B cell (primary cell): ENCODE measurements around the gene PRL. TPM values are rescaled to one million over a fixed set of nuclear protein-coding genes. Genes with fewer than 3 reads are reported as not detected.

Source experiments
- ATAC-seq: fragments of 200-7000 bp; cut with Tn5 transposase; one replicate; pipeline ENCODE4 v1.10.0; 2021; ENCODE audit warnings: low read depth, mild to moderate bottlenecking, moderate number of reproducible peaks, moderate library complexity
- CTCF ChIA-PET: fragments of 350-600 bp; sonication (Branson Sonifier 250); formaldehyde crosslinking; loops from one replicate; lab custom pipeline; 2021; ENCODE audit warnings: antibody characterized with exemption, inconsistent platforms; lab: Charles Lee
- POLR2A ChIA-PET: fragments of 350-600 bp; sonication (Branson Sonifier 250); formaldehyde crosslinking; loops from one replicate; lab custom pipeline; 2021; ENCODE audit warnings: antibody characterized with exemption; lab: Charles Lee
- DNase-seq: peaks from one replicate; pipeline ENCODE4 v3.0.0; 2013
- H2AFZ ChIP-seq: 2 replicates; pipeline ENCODE4 v1.6.1; 2012; ENCODE audit warnings: mild to moderate bottlenecking, low read depth, low read length; ENCODE audit not compliant: insufficient read depth, poor library complexity, severe bottlenecking
- H3K27ac ChIP-seq, 2 donors: 1 replicate in 1 of 2; 2 replicates in 1 of 2; pipeline ENCODE4 v1.5.1; 2012 to 2013; ENCODE audit warnings: low read length in 2 of 2, mild to moderate bottlenecking in 2 of 2, moderate library complexity in 1 of 2
- H3K27me3 ChIP-seq, 4 experiments: fragments of 200-600 bp in 1 of 4; sonication (generic) in 1 of 4; replicated peaks in 1 of 4; 1 replicate in 2 of 4; 2 replicates in 2 of 4; pipeline versions ENCODE4 v1.6.1 to v1.7.0; 2013 to 2016; ENCODE audit warnings: low read length in 3 of 4, mild to moderate bottlenecking in 2 of 4, mixed read lengths in 1 of 4, moderate library complexity in 1 of 4; ENCODE audit not compliant: insufficient read depth in 4 of 4, control insufficient read depth in 3 of 4; ENCODE audit errors: control extremely low read depth in 1 of 4
- H3K36me3 ChIP-seq, 2 experiments: replicated peaks in 1 of 2; 1 replicate in 1 of 2; 2 replicates in 1 of 2; pipeline versions ENCODE4 v1.6.1 to v1.7.1; 2013; ENCODE audit warnings: low read length in 1 of 2; ENCODE audit not compliant: insufficient read depth in 2 of 2, control insufficient read depth in 1 of 2; ENCODE audit errors: control extremely low read depth in 1 of 2, extremely low read depth in 1 of 2
- H3K4me1 ChIP-seq, 2 donors: fragments of 200-600 bp in 1 of 2; sonication (generic) in 1 of 2; 1 replicate in 1 of 2; 2 replicates in 1 of 2; pipeline versions ENCODE4 v1.5.1 to v1.6.1; 2013 to 2017; ENCODE audit warnings: low read length in 2 of 2; ENCODE audit not compliant: control insufficient read depth in 2 of 2, insufficient read depth in 2 of 2
- H3K4me2 ChIP-seq: replicated peaks from 2 replicates; pipeline ENCODE3; 2012; ENCODE audit warnings: mild to moderate bottlenecking, low read depth, low read length; ENCODE audit not compliant: poor library complexity, severe bottlenecking
- H3K4me3 ChIP-seq, 5 experiments: fragments of 200-600 bp in 1 of 5; sonication (generic) in 1 of 5; 1 replicate in 3 of 5; 2 replicates in 2 of 5; pipeline versions ENCODE4 v1.5.1 to v1.7.0; 2011 to 2016; ENCODE audit warnings: low read length in 4 of 5, mild to moderate bottlenecking in 4 of 5, low read depth in 2 of 5, control low read depth in 1 of 5, moderate library complexity in 1 of 5; ENCODE audit not compliant: insufficient read depth in 1 of 5; ENCODE audit errors: control extremely low read depth in 1 of 5, extremely low read depth in 1 of 5
- H3K79me2 ChIP-seq: fragments of 200-600 bp; sonication (generic); one replicate; pipeline ENCODE4 v1.6.0; 2016; ENCODE audit warnings: low read length; ENCODE audit not compliant: control insufficient read depth, insufficient read depth
- H3K9ac ChIP-seq: fragments of 200-600 bp; sonication (generic); 2 replicates; pipeline ENCODE4 v1.6.1; 2017; ENCODE audit warnings: mild to moderate bottlenecking, low read length, moderate library complexity
- H3K9me3 ChIP-seq, 3 donors: one replicate each; pipeline versions ENCODE4 v1.6.1 to v1.7.1; 2013; ENCODE audit warnings: low read length in 2 of 3; ENCODE audit not compliant: control insufficient read depth in 2 of 3, insufficient read depth in 1 of 3; ENCODE audit errors: control extremely low read depth in 1 of 3
- H4K20me1 ChIP-seq: 2 replicates; pipeline ENCODE4 v1.6.0; 2012; ENCODE audit warnings: mild to moderate bottlenecking, low read length; ENCODE audit not compliant: insufficient read depth, control insufficient read depth, poor library complexity, severe bottlenecking
- H3K27ac Mint-ChIP-seq: one replicate; pipeline ENCODE4 v1.8.0; 2021; ENCODE audit warnings: mixed read lengths
- H3K27me3 Mint-ChIP-seq: one replicate; pipeline ENCODE4 v1.8.0; 2021; ENCODE audit warnings: mixed read lengths
- H3K4me1 Mint-ChIP-seq: one replicate; pipeline ENCODE4 v1.8.0; 2021; ENCODE audit warnings: mixed read lengths
- H3K4me3 Mint-ChIP-seq: one replicate; pipeline ENCODE4 v1.8.0; 2021; ENCODE audit warnings: mixed read lengths
- H3K9me3 Mint-ChIP-seq: one replicate; pipeline ENCODE4 v1.8.0; 2022; ENCODE audit warnings: mixed read lengths; ENCODE audit not compliant: insufficient read depth
- EZH2 ChIP-seq: IDR thresholded peaks from 2 replicates; pipeline ENCODE4 v1.6.1; 2012; ENCODE audit warnings: borderline replicate concordance, low read depth, mild to moderate bottlenecking, moderate library complexity, low read length; ENCODE audit not compliant: insufficient read depth, poor library complexity, severe bottlenecking
- WGBS: methylation state at CpG from one replicate; pipeline ENCODE4 v1.1.5; 2013; ENCODE audit warnings: missing lambda C conversion rate; ENCODE audit not compliant: insufficient coverage; 5-methylcytosine and 5-hydroxymethylcytosine counted together
- intact Hi-C: fragments of 100-400 bp; cut with micrococcal nuclease; formaldehyde crosslinking; loops from one replicate; pipeline ENCODE4 v1.10.0; 2022
- polyA plus RNA-seq: library from polyadenylated mRNA; depleted of rRNA; stranded (reverse); fragments of >200 nt; gene quantifications from 2 replicates; pipeline ENCODE4 v1.2.3, GENCODE V29; 2012
- total RNA-seq, 2 donors: library from RNA; stranded (reverse); fragments of 120-200 nt in 1 of 2; gene quantifications; 1 replicate in 1 of 2; 2 replicates in 1 of 2; pipeline versions ENCODE4 v1.2.3 to v1.2.4, GENCODE V29; 2013 to 2022
- TF ChIP-seq, protein P1 (sequence below): fragments of 200-600 bp; IDR thresholded peaks from one replicate; pipeline ENCODE4 v1.8.0; 2022; ENCODE audit warnings: antibody characterized with exemption, mild to moderate bottlenecking

Gene PRL
- total and polyA plus RNA-seq, 2 donors (not counting 1 experiment from before 2014, with no cell fraction given): not detected

DNA sequence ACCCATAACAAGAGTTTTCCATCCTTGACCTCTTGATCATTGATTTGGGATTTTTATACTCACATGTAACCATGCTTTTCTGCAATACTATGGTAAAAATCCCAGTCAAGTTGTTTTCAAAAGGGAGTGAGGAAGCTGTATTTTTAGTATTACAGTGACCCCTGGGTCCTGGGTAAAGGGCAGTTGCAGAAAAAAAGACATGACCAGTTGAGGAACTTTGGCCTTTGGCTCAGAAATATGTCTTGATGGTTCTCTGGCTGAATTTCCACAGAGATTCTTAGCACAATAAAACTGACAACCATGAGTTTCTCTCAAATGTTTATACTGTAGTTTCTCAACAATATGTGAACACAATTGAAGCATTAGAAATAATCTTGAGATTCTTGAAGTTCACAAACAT, 28.6 kb upstream of the PRL start:
- Mint-ChIP-seq H3K27me3 (no peaks in the 10 kb centered on the region), H3K9me3 (no peaks in the 10 kb centered on the region), H3K27ac (no peak overlapping the region), H3K4me3 (no peak overlapping the region), H3K4me1 (no peaks in the 10 kb centered on the region)
- no peak overlapping the region for H3K4me3 ChIP-seq
- H3K9me3 ChIP-seq: peaks cover 0 to 5% (median 0%) of the 10 kb centered on the region in 3 donors
- ChIA-PET CTCF (no interaction called here), POLR2A (no interaction called here)
- H3K4me1 ChIP-seq: no peaks in the 10 kb centered on the region
- no peaks in the 10 kb centered on the region for H3K79me2 ChIP-seq
- H3K27ac ChIP-seq: no peak overlapping the region
- no peak overlapping the region for H3K4me2 ChIP-seq
- no peaks in the 10 kb centered on the region for H4K20me1 ChIP-seq
- no peak overlapping the region for H2AFZ ChIP-seq
- no peak for TF ChIP-seq EZH2
- TF ChIP-seq, protein P1, sequence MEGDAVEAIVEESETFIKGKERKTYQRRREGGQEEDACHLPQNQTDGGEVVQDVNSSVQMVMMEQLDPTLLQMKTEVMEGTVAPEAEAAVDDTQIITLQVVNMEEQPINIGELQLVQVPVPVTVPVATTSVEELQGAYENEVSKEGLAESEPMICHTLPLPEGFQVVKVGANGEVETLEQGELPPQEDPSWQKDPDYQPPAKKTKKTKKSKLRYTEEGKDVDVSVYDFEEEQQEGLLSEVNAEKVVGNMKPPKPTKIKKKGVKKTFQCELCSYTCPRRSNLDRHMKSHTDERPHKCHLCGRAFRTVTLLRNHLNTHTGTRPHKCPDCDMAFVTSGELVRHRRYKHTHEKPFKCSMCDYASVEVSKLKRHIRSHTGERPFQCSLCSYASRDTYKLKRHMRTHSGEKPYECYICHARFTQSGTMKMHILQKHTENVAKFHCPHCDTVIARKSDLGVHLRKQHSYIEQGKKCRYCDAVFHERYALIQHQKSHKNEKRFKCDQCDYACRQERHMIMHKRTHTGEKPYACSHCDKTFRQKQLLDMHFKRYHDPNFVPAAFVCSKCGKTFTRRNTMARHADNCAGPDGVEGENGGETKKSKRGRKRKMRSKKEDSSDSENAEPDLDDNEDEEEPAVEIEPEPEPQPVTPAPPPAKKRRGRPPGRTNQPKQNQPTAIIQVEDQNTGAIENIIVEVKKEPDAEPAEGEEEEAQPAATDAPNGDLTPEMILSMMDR: no peak
- no peak for ATAC-seq
- DNase-seq: no peak
- no peaks in the 10 kb centered on the region for H3K36me3 ChIP-seq
- H3K27me3 ChIP-seq: no peaks in the 10 kb centered on the region
- intact Hi-C loops: no loop called here
- no peak overlapping the region for H3K9ac ChIP-seq

DNA sequence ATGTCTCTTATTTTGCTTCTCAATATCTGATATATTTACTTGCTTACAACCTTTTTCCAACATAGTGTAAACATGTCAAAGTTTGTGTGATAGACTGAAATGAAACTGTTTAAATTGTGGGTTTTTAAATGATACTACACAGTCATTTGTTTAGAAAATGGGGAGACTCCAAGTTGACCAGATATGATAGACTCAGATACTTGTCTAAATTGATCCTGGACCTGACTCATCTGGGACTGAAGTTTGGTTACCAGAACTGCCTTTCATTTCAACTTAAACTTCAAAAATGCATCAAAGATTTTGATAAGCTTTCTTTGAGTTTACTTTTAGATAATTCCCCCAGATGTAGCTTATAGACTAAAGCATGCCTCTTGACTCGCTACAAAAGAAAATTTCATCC, 27.0 kb upstream of the PRL start:
- no peak overlapping the region for H3K27ac Mint-ChIP-seq
- H3K9me3 Mint-ChIP-seq: no peaks in the 10 kb centered on the region
- Histone ChIP-seq H4K20me1 (no peaks in the 10 kb centered on the region), H2AFZ (no peak overlapping the region), H3K4me1 (no peaks in the 10 kb centered on the region), H3K36me3 (no peaks in the 10 kb centered on the region), H3K27me3 (no peaks in the 10 kb centered on the region), H3K27ac (no peak overlapping the region), H3K4me3 (no peak overlapping the region), H3K79me2 (no peaks in the 10 kb centered on the region), H3K9me3 (no peaks in the 10 kb centered on the region), H3K9ac (no peak overlapping the region), H3K4me2 (no peak overlapping the region)
- CTCF ChIA-PET: no interaction called here
- no peak overlapping the region for H3K4me3 Mint-ChIP-seq
- WGBS: no CpG with 5 or more reads among the region's 1 CpG
- H3K27me3 Mint-ChIP-seq: no peaks in the 10 kb centered on the region
- H3K4me1 Mint-ChIP-seq: no peaks in the 10 kb centered on the region
- no peak for TF ChIP-seq EZH2
- TF ChIP-seq, protein P1: no peak
- intact Hi-C loops: no loop called here
- DNase-seq: no peak
- ATAC-seq: no peak
- POLR2A ChIA-PET: no interaction called here
